GM18909 (cell line): ENCODE results near the gene BIK.
A peak's percentile ranks its signal among the peaks of the same experiment; 100 is the strongest.
"Not testable (repeated sequence)": the region's sequence is repeated elsewhere in the genome, so short reads cannot be mapped to it uniquely, and the experiment has no call there.

ENCODE experiments used
- ATAC-seq: cut with Tn5 transposase; IDR thresholded peaks from one replicate; pipeline ENCODE4 v1.9.1; 2021; ENCODE audit warnings: mild to moderate bottlenecking; ENCODE audit not compliant: unreplicated experiment, poor library complexity

Gene BIK

DNA sequence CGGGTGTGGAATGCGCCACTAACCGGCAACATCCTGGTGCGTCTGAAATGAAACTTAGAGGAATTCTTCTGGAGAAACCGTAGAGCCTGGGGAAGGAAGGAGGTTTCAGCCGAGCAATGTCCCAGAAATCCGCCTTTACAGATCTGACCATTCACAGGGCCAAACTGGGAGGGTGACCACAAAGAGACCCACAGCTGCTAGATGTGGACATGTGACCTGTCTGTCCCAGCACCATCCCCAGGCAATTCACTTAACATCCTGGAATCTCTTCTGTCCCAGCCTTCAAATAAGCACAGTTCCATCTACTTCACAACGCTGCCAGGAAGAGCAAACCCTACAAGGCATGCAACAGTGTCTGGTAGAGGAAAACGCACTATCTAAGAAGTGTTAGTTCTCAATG lies 22.9 kb downstream of the BIK start:
- no peak for ATAC-seq

- ATAC-seq: no peak
These were observed 24.0 kb downstream of the BIK start for GRCh38 chr22:43134553-43134952.

DNA sequence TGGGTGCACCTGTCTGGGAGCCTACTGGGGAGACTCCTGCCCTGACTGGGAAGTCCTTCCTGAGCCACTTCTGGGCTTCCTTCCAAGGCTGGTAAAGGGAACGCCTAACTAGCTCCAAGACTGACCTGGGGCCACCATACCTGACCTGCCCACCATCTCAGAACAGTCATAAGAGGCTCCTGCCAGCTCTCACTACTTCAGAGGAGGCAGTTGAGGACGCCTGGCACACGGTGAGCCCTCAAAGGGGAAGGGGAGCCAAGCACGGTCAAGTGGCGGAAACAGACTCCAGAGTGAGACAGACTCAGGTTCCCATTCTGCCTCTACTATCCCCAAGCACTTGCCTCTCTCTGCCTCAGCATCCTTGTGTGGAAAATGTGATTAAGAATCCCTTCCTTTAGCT lies 25.0 kb downstream of the BIK start:
- no peak for ATAC-seq

DNA sequence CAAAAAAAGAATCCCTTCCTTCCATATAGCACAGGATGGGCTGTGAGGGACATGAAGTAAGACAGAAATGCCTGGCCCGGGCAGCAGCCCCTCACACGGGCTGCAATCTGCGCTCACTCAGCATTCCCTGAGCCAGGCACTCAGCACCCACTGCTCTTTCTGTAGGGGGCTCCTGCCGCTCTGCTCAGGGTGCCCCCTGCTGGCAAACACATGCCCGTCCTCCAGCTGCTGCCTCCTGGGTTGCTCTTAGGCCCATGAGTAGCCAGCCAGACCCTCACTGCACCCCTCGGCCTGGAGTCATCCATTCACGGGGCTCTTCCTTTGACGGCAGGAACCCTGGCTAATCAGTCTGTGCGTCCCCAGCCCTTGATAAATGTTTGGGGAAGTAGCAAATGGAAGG lies 25.7 kb downstream of the BIK start:
- no peak for ATAC-seq

- ATAC-seq: no peak
These were observed 26.3 kb downstream of the BIK start for GRCh38 chr22:43136801-43137200.

- peak; percentile 83 for ATAC-seq
These were observed 32.5 kb downstream of the BIK start, which contains the start of gene MCAT for GRCh38 chr22:43142880-43143562. TSS of gene MCAT (minus strand) at chr22:43143398. CDS start at chr22:43143348, 50 bp downstream.

- ATAC-seq: no peak
These were observed 34.4 kb downstream of the BIK start for GRCh38 chr22:43144949-43145348.

DNA sequence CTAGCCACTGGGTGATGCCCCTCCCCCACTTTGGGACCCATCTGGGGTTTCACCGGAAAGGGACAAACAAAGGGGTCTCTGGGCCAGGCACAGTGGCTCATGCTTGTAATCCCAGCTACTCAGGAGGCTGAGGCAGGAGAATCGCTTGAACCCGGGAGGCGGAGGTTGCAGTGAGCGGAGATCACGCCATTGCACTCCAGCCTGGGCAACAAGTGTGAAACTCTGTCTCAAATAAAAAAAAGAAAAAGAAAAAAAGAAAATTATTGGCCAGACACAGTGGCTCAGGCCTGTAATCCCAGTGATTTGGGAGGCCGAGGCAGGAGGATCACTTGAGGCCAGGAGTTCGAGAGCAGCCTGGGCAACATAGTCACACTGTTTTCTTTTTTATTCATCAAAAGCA lies 34.8 kb downstream of the BIK start:
- ATAC-seq: not testable (repeated sequence)

- not testable (repeated sequence) for ATAC-seq
These were observed 35.8 kb downstream of the BIK start for GRCh38 chr22:43146332-43146731.

DNA sequence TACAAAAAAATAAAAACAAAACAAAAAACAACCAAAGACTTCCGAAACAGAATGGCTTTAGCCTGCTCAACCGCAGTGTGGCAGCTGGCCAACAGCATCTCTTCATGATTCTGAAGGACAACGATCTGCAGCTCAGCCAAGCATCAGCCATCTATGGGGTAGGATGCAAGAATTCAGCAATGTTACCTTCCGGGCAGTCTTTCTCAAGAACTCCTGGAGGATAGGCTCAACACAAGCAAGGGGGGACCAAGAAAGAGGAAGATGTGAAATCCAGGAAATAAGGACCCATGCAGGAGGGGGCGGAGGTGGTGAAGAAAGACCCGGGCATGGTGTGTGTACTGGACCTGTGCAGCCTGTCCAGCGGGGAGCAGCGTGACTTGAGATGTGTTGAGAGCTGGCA lies 37.3 kb downstream of the BIK start:
- ATAC-seq: no peak

GRCh38 chr22:43148581-43148980 lies 38.0 kb downstream of the BIK start:
- ATAC-seq: no peak

- no peak for ATAC-seq
These were observed 40.2 kb downstream of the BIK start for GRCh38 chr22:43150731-43151206.

DNA sequence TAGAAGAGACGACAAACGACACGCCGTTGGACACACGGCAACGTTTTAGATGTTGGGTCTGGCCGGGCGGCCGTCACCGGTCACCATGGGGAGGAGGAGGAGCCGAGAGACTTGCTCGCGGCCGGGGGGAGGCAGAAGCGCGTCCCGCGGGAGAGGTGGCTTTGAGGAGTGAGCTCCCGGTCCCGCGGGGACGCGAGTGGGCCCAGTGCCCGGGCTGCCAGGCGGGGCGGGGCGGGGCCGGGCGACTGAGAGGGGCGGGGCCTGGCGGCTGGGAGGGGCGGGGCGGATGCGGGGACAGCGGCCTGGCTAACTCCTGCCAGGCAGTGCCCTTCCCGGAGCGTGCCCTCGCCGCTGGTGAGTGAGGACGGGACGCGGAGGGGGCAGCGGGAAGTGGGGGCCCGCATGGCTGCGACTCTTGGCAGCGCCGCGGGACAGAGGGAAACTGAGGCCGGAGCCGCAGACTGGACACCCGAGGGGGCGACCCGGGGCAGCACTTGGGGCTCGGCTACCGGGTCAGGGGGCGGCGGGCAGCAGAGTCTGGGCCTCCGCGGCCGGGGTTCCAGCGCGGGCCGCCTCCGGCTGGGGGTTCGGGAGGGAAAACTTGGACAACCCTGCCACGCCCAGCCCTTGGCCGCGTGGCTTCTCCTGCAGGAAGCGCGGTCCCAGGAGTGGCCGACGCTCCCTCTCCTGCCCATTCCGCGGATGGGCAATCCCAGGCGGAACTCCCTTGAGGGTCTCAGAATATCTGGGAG lies 40.9 kb downstream of the BIK start, which contains the start of gene TSPO:
Gene TSPO, plus strand, starts transcription at position 309 of the 752 bp plus-strand sequence. CDS start 7,680 bp downstream, outside the sequence.
- no peak for ATAC-seq

DNA sequence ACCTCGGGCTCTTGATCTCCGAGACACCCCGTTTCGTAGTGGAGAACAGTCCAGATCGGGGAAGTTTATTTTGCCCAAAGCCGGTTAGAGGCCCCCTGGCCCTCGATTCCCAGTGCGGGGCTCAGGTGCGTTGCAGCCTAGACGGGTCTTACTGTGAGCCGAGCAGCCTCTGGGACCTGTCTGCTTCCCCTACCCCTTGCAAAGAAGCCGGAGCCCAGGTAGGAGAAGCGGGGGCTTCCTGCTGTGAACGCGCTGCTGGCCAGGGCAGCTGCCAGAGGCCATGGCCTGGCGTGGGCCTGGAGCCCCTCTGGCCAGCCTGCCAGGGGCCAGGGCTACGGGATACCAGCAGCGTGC lies 41.4 kb downstream of the BIK start:
- no peak for ATAC-seq

GRCh38 chr22:43152357-43153071 lies 42.0 kb downstream of the BIK start:
- ATAC-seq: no peak

DNA sequence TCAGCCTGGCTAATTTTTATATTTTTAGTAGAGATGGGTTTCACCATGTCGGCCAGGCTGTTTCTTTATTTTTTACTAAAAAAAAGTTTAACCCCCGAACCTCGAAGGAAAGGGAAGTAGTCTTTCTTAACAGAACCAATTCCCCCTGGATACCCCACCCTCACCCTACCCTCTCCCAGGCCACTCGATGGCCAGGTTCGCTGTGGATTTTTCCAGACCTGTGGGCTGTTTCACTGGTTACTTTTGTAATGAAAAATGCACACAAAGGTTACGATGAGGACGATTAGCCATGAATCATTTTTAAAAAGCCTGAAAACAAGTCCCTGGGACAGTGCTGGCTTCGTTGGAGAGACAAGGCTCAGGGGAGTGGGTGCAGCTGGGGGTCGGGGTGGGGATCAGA lies 43.3 kb downstream of the BIK start:
- no peak for ATAC-seq

GRCh38 chr22:43154887-43155536 lies 44.5 kb downstream of the BIK start:
- no peak for ATAC-seq

DNA sequence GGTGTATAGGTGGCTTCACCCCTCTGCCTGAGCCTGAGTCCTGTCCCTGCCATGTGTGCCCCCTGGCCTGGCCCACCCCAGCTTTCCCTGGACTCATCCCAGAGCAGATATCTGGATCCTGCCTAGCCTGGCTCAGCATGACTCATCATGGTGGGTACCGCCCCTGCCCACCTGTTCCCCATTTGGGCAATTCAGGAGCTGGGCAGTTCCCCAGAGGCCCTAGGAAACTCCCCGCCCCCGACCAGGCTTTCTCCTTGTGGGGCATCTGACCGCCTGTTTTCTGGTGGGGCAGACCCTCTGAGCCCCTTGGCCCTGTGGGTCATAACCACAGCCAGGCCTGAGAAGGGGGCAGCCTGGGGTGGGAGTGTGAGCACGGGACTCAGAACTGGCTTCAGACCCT lies 45.2 kb downstream of the BIK start:
- no peak for ATAC-seq

DNA sequence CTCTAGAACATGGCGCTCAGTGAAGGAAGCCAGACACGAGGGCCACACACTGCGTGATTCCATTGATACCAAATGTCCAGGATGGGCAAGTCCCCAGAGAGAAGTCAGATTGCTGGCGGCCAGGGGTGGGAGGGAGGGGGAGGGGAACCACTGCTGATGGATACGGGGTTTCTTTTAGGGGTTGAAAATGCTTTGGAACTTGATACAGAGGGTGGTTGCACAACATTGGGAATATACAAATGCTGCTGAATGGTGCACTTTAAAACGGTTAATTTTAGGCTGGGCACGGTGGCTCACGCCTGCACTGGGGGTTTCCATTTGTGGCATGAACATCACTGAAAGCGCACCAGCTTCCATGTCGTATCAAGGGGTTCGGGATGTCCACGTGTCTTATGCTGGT lies 45.9 kb downstream of the BIK start:
- no peak for ATAC-seq

- no peak for ATAC-seq
These were observed 47.5 kb downstream of the BIK start for GRCh38 chr22:43157874-43158546.
